C4-2B (cell line): ENCODE measurements around the gene MICAL2.

Experiments
- H3K27ac ChIP-seq: fragments of 450-650 bp; 2 replicates; pipeline ENCODE4 v1.5.1; 2017
- ZFX ChIP-seq: fragments of 450-650 bp; IDR thresholded peaks from 2 replicates; pipeline ENCODE4 v1.6.1; 2017
- TF ChIP-seq, protein P1 (sequence below): fragments of 450-650 bp; conservative IDR thresholded peaks from 2 replicates; pipeline ENCODE4 v1.5.1; 2017; ENCODE audit warnings: mild to moderate bottlenecking

Gene MICAL2

GRCh38 chr11:12287374-12288211, 177.2 kb downstream of the MICAL2 start:
- TF ChIP-seq, protein P1, sequence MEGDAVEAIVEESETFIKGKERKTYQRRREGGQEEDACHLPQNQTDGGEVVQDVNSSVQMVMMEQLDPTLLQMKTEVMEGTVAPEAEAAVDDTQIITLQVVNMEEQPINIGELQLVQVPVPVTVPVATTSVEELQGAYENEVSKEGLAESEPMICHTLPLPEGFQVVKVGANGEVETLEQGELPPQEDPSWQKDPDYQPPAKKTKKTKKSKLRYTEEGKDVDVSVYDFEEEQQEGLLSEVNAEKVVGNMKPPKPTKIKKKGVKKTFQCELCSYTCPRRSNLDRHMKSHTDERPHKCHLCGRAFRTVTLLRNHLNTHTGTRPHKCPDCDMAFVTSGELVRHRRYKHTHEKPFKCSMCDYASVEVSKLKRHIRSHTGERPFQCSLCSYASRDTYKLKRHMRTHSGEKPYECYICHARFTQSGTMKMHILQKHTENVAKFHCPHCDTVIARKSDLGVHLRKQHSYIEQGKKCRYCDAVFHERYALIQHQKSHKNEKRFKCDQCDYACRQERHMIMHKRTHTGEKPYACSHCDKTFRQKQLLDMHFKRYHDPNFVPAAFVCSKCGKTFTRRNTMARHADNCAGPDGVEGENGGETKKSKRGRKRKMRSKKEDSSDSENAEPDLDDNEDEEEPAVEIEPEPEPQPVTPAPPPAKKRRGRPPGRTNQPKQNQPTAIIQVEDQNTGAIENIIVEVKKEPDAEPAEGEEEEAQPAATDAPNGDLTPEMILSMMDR, result no peak
- TF ChIP-seq ZFX, result no peak
- H3K27ac ChIP-seq, result no peak overlapping the region

GRCh38 chr11:12288212-12288930, 178.0 kb downstream of the MICAL2 start:
- no peak overlapping the region for H3K27ac ChIP-seq
- no peak for TF ChIP-seq ZFX
- TF ChIP-seq, protein P1, result peak; percentile 98

DNA sequence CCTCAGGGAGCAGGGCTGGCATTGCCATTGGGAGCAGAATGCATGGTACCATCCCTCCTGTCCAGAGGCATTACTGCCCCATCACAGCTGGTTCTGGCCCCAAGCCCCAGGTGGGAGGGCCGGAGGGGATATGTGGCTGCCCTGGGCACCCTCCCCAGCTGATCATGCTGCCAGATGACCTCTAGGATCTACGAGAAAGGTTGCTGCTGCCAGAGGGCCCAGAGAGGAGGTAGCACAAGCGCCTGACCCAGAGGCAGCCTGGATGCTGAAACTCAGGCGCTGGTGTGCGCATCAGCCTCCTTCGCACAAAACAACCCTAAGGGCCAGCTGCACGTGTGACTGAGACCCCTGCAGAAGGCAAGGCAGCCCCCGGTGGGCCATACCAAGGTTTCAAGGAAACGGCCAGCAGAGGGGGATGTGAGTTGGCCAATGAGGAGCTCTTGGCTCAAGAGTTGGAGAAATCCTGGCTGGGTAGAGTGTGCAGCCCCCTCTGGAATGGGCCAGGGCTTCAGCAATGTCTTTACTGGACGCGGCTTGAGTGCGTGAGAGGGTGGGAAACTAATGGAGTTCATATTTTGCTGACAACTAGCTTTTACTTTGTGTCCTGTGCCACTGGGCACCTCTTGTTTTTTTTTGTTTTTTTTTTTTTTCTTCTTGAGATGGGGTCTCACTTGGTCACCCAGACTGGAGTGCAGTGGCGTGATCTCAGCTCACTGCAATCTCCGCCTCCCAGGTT, 178.7 kb downstream of the MICAL2 start:
- TF ChIP-seq ZFX, result no peak
- TF ChIP-seq, protein P1, result peak; percentile 80
- H3K27ac ChIP-seq, result no peak overlapping the region

DNA sequence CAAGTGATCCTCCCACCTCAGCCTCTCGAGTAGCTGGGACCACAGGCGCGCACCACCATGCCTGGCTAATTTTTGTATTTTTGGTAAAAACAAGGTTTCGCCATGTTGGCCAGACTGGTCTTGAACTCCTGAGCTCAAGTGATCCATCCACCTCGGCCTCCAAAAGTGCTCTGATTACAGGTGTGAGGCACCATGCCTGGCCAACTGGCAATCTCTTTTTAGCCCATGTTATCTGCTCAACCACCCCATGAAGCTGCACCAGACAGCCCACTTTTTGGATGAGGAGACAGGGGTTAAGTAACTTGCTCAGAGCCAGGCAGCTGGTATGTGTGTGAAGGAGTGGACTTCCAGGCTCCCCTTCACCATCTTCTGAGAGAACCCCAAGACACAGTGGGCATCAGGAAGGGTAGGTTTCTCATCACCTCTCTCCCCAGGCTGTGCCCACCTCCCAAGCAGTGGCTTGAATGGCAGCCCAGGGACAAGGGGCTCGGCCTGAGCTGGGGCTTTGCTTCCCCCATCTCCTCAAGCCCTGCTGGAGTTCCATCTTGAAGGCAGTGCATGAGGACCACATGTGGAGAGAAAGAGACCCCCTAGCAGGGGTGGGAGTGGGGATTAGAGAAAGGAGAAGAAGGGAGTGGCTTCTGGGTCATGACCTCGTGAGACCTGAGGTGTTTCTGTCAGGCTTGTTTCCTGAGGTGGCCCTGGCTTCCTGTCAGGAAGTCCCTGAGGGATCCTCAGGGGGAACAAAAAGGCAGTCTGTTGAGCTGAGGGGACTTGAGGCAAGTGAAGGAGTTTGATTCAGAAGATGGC, 179.5 kb downstream of the MICAL2 start:
- no peak overlapping the region for H3K27ac ChIP-seq
- no peak for TF ChIP-seq ZFX
- TF ChIP-seq, protein P1, result no peak

- no peak for TF ChIP-seq ZFX
- TF ChIP-seq, protein P1, result no peak
- H3K27ac ChIP-seq, result no peak overlapping the region
Measured at GRCh38 chr11:12290477-12290922, 180.1 kb downstream of the MICAL2 start.

DNA sequence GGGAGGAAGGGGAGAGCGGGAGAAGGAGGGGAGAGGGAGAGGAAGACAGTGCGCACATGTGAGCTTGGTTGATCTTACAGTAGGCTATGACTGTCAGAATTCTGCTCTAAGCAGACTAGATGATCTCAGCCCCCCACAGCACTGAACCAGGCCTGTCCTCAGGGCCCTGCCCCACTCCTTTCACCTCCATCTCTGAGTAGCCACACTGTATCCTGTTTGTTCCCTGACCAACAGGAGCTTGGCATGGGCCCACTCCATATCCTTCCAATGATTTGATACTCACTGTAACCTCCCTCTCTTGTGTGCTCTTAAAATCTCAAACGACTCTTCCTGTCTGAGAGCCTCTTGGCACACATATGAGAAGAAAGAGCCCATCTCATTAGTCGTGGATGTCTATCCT, 180.9 kb downstream of the MICAL2 start:
- TF ChIP-seq, protein P1, result no peak
- no peak for TF ChIP-seq ZFX
- H3K27ac ChIP-seq, result no peak overlapping the region
